Measurements from ENCODE around the gene FHOD1.

Gene FHOD1

GRCh38 chr16:67277294-67277998 lies 30.2 kb upstream of the FHOD1 start:
- no peak for DNase-seq

- no peak for DNase-seq
Observed at GRCh38 chr16:67275321-67275720, 28.0 kb upstream of the FHOD1 start.

GRCh38 chr16:67271446-67271845 lies 24.2 kb upstream of the FHOD1 start:
- no peak for DNase-seq

GRCh38 chr16:67270931-67271338 lies 23.7 kb upstream of the FHOD1 start:
- no peak for DNase-seq

GRCh38 chr16:67269766-67270165 lies 22.5 kb upstream of the FHOD1 start:
- no peak for DNase-seq

GRCh38 chr16:67268136-67268579 lies 20.9 kb upstream of the FHOD1 start:
- no peak for DNase-seq

DNA sequence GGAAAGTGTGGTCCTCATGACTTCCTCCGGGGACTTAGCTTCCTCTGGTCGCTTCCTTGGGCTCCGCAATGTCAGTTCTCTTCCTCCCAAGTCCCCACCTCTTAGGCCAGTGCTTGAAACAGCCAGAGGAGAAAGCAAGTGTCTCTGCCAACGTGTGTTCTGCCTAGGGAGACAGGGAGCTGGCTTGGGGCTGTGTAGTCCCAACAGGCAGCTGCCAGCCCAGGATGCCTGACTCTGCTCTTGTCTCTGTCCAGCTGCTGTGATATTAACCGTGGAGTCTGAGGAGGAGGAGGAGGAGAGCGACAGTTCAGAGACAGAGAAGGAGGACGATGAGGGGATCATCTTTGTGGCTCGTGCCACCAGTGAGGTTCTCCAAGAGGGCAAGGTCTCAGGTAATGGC lies 18.6 kb upstream of the FHOD1 start:
- DNase-seq = no peak

GRCh38 chr16:67264866-67265265 lies 17.6 kb upstream of the FHOD1 start:
- no peak for DNase-seq

GRCh38 chr16:67264277-67264676 lies 17.0 kb upstream of the FHOD1 start:
- DNase-seq = no peak

- DNase-seq = no peak
Observed at GRCh38 chr16:67263201-67263600, 15.9 kb upstream of the FHOD1 start.

GRCh38 chr16:67260426-67261063 lies 13.3 kb upstream of the FHOD1 start:
- DNase-seq = peak; percentile 11

DNA sequence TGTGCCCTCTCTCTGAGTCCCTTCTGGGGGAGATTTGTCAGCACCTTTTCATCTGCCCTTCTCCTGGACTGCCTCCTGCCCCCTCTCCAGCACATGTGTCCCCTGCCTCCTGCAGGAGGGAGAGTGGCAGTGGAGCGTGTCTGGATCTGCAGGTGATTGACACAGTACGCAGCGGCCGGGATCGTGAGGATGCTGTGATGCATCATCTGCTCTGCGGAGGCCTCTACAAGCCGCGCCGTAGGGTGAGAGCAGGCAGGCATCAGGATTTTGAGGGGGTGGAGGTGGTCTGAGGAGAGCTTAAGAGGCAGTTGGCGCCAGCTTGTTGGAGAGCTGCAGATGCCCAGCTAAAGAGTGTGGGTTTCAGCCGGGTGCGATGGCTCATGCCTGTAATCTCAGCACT lies 12.4 kb upstream of the FHOD1 start:
- DNase-seq = no peak

GRCh38 chr16:67258161-67258835 lies 11.0 kb upstream of the FHOD1 start:
- no peak for DNase-seq

DNA sequence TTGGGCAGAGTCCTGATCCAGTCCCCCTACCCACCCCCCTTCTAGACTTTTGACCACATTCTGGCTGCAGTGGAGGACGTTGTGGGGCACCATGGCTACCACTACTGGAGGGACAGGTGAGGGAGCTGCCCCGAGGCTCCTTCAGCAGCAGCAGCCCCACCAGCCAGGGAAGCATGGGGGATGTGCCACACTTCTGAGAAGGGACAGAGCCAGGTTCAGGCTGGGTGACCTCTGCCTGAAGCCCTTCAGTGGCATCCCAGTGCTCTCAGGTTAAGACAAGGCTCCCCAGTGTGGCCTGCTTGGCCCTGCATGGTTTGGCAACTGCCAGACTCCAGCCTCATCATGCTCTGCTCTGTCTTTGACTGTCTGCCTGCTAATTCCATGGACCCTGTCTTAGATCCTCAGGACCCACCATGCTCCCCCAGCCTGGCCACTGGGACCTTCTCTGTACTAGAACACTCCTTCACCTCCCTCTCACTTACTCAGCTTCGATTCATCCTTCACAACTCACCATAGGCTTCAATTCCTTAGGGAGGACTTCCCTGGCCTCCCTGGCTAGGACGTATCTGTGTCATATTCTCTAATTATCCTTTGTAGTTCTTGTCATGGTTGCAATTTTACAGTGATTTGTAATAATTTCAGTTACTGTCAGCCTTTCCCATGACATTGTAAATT lies 10.3 kb upstream of the FHOD1 start:
- DNase-seq = no peak

GRCh38 chr16:67256701-67257230 lies 9.5 kb upstream of the FHOD1 start:
- DNase-seq = no peak

GRCh38 chr16:67255553-67256221 lies 8.4 kb upstream of the FHOD1 start:
- no peak for DNase-seq

DNA sequence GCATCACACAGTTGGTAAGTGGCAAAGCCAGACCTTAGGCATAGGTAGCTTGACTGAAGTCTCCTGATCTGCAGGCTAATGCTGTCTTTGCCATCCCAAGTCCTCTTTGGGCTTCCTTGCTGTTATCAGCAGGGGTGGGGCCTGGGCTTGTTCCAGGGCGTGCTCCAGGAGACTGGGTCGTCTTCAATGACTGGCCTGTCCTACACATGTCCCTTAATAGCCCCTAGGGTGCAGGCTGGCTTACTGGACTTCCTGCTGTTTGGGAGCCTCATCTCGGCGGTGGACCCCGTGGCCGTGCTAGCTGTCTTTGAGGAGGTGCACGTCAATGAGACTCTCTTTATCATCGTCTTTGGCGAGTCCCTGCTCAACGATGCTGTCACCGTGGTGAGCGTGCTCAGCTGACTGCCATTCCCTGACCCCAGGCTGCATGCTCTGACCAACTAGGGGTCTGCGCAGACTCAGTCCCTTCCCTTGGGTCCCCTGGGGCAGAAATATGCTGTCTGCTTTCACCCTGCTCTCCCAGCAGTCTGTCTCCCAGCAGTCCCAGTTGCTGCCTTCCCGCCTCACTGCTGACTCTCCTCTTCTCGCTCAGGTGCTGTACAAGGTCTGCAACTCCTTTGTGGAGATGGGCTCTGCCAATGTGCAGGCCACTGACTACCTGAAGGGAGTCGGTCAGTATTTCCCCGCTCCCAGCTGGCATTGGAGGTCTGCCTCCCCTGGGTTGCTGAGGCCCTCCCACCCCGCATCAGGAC lies 7.7 kb upstream of the FHOD1 start:
- DNase-seq = no peak

- no peak for DNase-seq
Observed at GRCh38 chr16:67252609-67253497, 5.6 kb upstream of the FHOD1 start.

GRCh38 chr16:67250045-67250327 lies 2.7 kb upstream of the FHOD1 start:
- no peak for DNase-seq

DNA sequence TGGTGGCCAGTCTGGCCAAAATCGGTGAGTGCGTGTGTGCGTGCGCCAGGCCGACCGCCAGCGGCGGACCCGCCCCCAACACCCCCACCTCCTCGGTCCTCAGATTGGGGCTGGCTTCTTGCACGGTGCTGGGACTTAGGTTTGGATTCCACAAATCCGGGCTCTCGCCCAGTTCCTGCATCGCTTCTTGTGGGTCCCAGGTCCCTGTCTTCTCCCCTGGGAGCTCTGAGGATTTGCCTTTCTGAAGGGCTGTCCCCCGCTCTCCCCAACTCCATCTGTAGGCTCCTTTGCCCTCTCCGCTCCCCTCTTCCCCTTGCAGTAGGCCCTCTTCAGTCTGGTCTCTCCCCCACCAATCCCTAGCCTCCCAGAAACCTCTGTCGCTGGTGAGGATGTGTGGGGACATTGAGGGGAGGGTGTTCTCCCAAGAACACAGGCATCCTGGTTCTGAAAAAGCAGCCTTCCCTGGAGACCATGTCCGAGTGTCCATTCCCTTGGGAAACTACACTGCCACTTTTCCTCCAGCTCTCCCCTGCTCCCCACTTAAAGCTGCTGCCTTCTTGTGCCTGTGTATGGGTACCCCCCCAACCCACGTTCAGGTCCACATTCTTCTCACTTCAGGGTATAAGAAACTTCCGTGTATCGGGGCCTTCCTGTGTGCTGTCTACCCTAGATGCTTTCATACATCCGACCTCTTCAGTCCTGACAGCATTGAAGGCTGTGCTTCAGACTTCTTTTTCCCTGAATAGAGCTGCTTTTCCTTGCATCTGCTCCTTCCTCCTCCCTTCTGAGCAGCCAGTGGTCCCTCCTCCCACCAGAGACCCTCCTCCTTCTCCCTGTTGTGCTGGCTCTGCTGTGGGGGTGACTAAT lies 2.1 kb upstream of the FHOD1 start:
- DNase-seq = no peak

Data from CD4-positive, alpha-beta T cell treated with Interleukin-4 for 4 hours (primary cell).